HCT116 (cell line): ENCODE data around the gene SND1. TPM values are rescaled to one million over a fixed set of nuclear protein-coding genes. Genes with fewer than 3 reads are reported as not detected.

Experiments
- ATAC-seq: fragments of 200-7000 bp; cut with Tn5 transposase; 2 replicates; pipeline ENCODE4 v1.9.1; 2020; ENCODE audit warnings: mild to moderate bottlenecking, moderate library complexity
- BruUV-seq: library from RNA; stranded (reverse); fragments of 400-500 nt; replicated peaks from 2 replicates; lab custom pipeline; 2021; lab: Mats Ljungman, UMichigan
- CTCF ChIA-PET: fragments of 300-600 bp; sonication (Branson Sonifier 250); formaldehyde crosslinking; loops from one replicate; lab custom pipeline; 2021; ENCODE audit warnings: antibody characterized with exemption; lab: Charles Lee
- POLR2A ChIA-PET: fragments of 300-600, 350-600 bp; sonication (Branson Sonifier 250); formaldehyde crosslinking; loops from one replicate; lab custom pipeline; 2021; ENCODE audit warnings: antibody characterized with exemption; lab: Charles Lee
- RAD21 ChIA-PET, 2 experiments: fragments of 300-600 bp; sonication (Branson Sonifier 250); formaldehyde crosslinking; loops; one replicate each; lab custom pipeline; 2023; ENCODE audit warnings: low total read pairs in 2 of 2; ENCODE audit not compliant: uncharacterized antibody in 2 of 2, unreplicated experiment in 2 of 2, low non-redundant PET in 1 of 2; lab: Charles Lee
- DNase-seq: peaks from one replicate; pipeline ENCODE4 v3.0.0-alpha.2; 2010; ENCODE audit warnings: low read depth, low spot score
- H2AFZ ChIP-seq: fragments of 200-600 bp; shearing (Covaris generic), sonication (generic); 2 replicates; pipeline ENCODE4 v1.6.1; 2017; ENCODE audit warnings: low read depth, mixed run types, mixed read lengths, antibody characterized with exemption, low read length; ENCODE audit not compliant: poor library complexity, severe bottlenecking
- H3K27ac ChIP-seq: 2 replicates; pipeline ENCODE4 v1.5.1; 2012; ENCODE audit warnings: low read depth, low read length
- H3K27me3 ChIP-seq: fragments of 200-600 bp; sonication (generic); 2 replicates; pipeline ENCODE4 v1.6.1; 2016; ENCODE audit warnings: mixed run types, low read length, mixed read lengths; ENCODE audit not compliant: insufficient read depth
- H3K36me3 ChIP-seq, 2 experiments: fragments of 200-500 bp in 1 of 2; fragments of 200-600 bp in 1 of 2; sonication (Bioruptor generic) in 1 of 2; sonication (generic) in 1 of 2; 2 replicates each; pipeline versions ENCODE4 v1.5.1 to v1.6.1; 2014 to 2016; ENCODE audit warnings: low read length in 2 of 2, inconsistent platforms in 1 of 2, mixed read lengths in 1 of 2, mixed run types in 1 of 2; ENCODE audit not compliant: insufficient read depth in 2 of 2, control insufficient read depth in 1 of 2
- H3K4me1 ChIP-seq, 2 experiments: fragments of 200-600 bp in 1 of 2; sonication (generic) in 1 of 2; 2 replicates each; pipeline versions ENCODE4 v1.5.1 to v1.6.1; 2012 to 2017; ENCODE audit warnings: low read length in 2 of 2, inconsistent platforms in 1 of 2, mild to moderate bottlenecking in 1 of 2, mixed read lengths in 1 of 2, mixed run types in 1 of 2, moderate library complexity in 1 of 2; ENCODE audit not compliant: insufficient read depth in 2 of 2, control insufficient read depth in 1 of 2
- H3K4me2 ChIP-seq: fragments of 200-600 bp; sonication (generic); 2 replicates; pipeline ENCODE4 v1.6.1; 2017; ENCODE audit warnings: mixed run types, low read length, mixed read lengths
- H3K4me3 ChIP-seq, 2 experiments: fragments of 200-600 bp in 1 of 2; sonication (generic) in 1 of 2; replicated peaks in 1 of 2; 2 replicates each; pipeline ENCODE4 v1.5.1; 2011 to 2016; ENCODE audit warnings: low read length in 2 of 2, control low read depth in 1 of 2, low read depth in 1 of 2, mild to moderate bottlenecking in 1 of 2, mixed read lengths in 1 of 2, mixed run types in 1 of 2
- H3K79me2 ChIP-seq: fragments of 200-600 bp; sonication (generic); 2 replicates; pipeline ENCODE4 v1.6.1; 2017; ENCODE audit warnings: mild to moderate bottlenecking, mixed run types, low read length, moderate library complexity, mixed read lengths; ENCODE audit not compliant: insufficient read depth
- H3K9ac ChIP-seq: fragments of 200-600 bp; sonication (generic); 2 replicates; pipeline ENCODE4 v1.6.1; 2016; ENCODE audit warnings: low read length, mixed read lengths
- H3K9me2 ChIP-seq: fragments of 200-600 bp; sonication (generic), shearing (Covaris generic); 2 replicates; pipeline ENCODE4 v1.6.1; 2017; ENCODE audit warnings: mixed run types, mild to moderate bottlenecking, moderate library complexity; ENCODE audit not compliant: insufficient read depth
- H3K9me3 ChIP-seq, 2 experiments: fragments of 200-500 bp in 1 of 2; fragments of 200-600 bp in 1 of 2; sonication (Bioruptor generic) in 1 of 2; sonication (generic) in 1 of 2; 2 replicates each; pipeline ENCODE4 v1.6.1; 2014 to 2017; ENCODE audit warnings: low read length in 2 of 2, mixed read lengths in 2 of 2, inconsistent platforms in 1 of 2, low read depth in 1 of 2, mild to moderate bottlenecking in 1 of 2, mixed run types in 1 of 2, moderate library complexity in 1 of 2; ENCODE audit not compliant: control insufficient read depth in 1 of 2, insufficient read depth in 1 of 2
- H4K20me1 ChIP-seq: fragments of 200-600 bp; sonication (generic), shearing (Covaris generic); 2 replicates; pipeline ENCODE4 v1.6.1; 2017; ENCODE audit warnings: mixed run types, mild to moderate bottlenecking, moderate library complexity; ENCODE audit not compliant: insufficient read depth
- CBX3 ChIP-seq: IDR thresholded peaks from 2 replicates; pipeline ENCODE4 v1.6.1; 2012; ENCODE audit warnings: low read depth
- EGR1 ChIP-seq: IDR thresholded peaks from 2 replicates; pipeline ENCODE4 v1.6.1; 2012; ENCODE audit warnings: low read depth
- FOSL1 ChIP-seq: IDR thresholded peaks from 2 replicates; pipeline ENCODE4 v1.6.1; 2012; ENCODE audit warnings: low read depth
- POLR2AphosphoS5 ChIP-seq: IDR thresholded peaks from 2 replicates; pipeline ENCODE4 v1.6.1; 2011; ENCODE audit warnings: mild to moderate bottlenecking, low read depth, low read length, moderate library complexity
- RAD21 ChIP-seq: IDR thresholded peaks from 2 replicates; pipeline ENCODE4 v1.6.1; 2012; ENCODE audit warnings: low read depth, mild to moderate bottlenecking
- SIN3A ChIP-seq: IDR thresholded peaks from 2 replicates; pipeline ENCODE4 v1.6.1; 2012; ENCODE audit warnings: low read depth
- intact Hi-C: fragments of 100-400 bp; cut with micrococcal nuclease; formaldehyde crosslinking; loops from 2 replicates; pipeline ENCODE4 v1.10.0; 2022
- total RNA-seq: library from RNA; stranded (reverse); gene quantifications from one replicate; pipeline ENCODE4 v1.2.1, GENCODE V29; 2021; ENCODE audit not compliant: unreplicated experiment
- TF ChIP-seq, protein P1 (sequence below): IDR thresholded peaks from 2 replicates; pipeline ENCODE4 v1.6.1; 2012

Gene SND1
- total RNA-seq, 1 experiment from 2014 or later = 169 TPM

DNA sequence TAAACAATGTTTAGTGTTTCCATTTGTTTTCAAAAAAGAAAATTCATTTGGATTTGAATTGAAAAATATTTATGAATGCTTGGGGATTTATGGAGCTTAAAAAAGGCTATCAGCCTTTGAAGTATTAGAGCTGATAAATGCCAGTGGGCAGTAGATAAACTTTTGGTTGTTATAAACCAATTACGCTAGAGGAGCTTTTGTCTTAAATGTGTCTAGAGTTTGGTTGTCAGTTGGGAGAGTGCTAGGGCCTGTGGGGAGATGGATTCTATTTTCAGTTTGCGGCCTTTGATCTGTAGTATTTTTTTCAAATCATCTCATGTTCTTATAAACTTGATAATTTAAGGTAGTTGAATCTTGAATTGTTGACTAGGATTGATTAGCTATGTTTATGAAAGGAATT, 104.0 kb downstream of the SND1 start:
- CTCF ChIA-PET = interaction anchor here (1.2 kb wide), 1 partner anchor 36 kb away, joined by 4 read pairs; no protein-coding TSS in a partner anchor
- ATAC-seq (no peak), DNase-seq (no peak)
- H3K9ac ChIP-seq = no peak overlapping the region
- POLR2A ChIA-PET = no interaction called here
- H3K4me3 ChIP-seq = no peak overlapping the region
- H3K27me3 ChIP-seq = no peaks in the 10 kb centered on the region
- RAD21 ChIA-PET = no interaction called here
- H3K36me3 ChIP-seq = no peaks in the 10 kb centered on the region
- BruUV-seq = no TSS peak
- no peak overlapping the region for H3K27ac ChIP-seq
- peaks cover 14% of the 10 kb centered on the region; the same call in 1 of the 2 replicates for H4K20me1 ChIP-seq
- no peaks in the 10 kb centered on the region for H3K4me1 ChIP-seq
- H3K4me2 ChIP-seq = no peak overlapping the region
- no peaks in the 10 kb centered on the region for H3K9me3 ChIP-seq
- no peak overlapping the region for H2AFZ ChIP-seq
- H3K79me2 ChIP-seq = peaks cover 98% of the 10 kb centered on the region
- intact Hi-C loops = no loop called here
- H3K9me2 ChIP-seq = no peaks in the 10 kb centered on the region
- TF ChIP-seq RAD21 = no peak

DNA sequence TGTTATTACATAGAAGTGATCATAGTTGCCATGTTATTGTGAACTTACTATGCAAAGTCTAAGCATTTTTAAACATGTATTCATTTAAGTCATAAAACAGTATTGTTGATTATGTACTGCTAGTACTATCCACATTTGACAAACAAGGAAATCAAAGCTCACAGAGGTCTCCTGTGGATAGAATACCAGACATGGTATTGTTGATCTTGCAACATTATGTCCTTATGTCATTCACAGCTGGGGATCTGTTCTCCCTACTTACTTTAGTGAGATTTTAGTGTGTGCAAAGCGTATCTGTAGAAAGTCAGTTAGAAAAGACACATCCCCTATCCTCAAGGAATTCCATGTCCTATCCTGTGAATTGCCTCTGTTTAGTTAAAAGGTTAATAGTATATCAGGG, 106.1 kb downstream of the SND1 start:
- Histone ChIP-seq H3K36me3 (no peaks in the 10 kb centered on the region), H3K9me3 (no peaks in the 10 kb centered on the region)
- no peak for ATAC-seq

More for the DNA sequence above, 106.1 kb downstream of the SND1 start:
- peaks cover 98% of the 10 kb centered on the region for H3K79me2 ChIP-seq
- intact Hi-C loops = no loop called here
- no peak for DNase-seq
- no peak overlapping the region for H3K9ac ChIP-seq
- H3K27ac ChIP-seq = no peak overlapping the region
- no peak overlapping the region for H2AFZ ChIP-seq
- no peaks in the 10 kb centered on the region for H3K4me1 ChIP-seq
- BruUV-seq = no TSS peak
- peaks cover 20% of the 10 kb centered on the region; the same call in 1 of the 2 replicates for H4K20me1 ChIP-seq
- no peaks in the 10 kb centered on the region for H3K9me2 ChIP-seq
- no peak for TF ChIP-seq EGR1
- TF ChIP-seq POLR2AphosphoS5 = no peak
- TF ChIP-seq SIN3A = no peak
- TF ChIP-seq, protein P1, sequence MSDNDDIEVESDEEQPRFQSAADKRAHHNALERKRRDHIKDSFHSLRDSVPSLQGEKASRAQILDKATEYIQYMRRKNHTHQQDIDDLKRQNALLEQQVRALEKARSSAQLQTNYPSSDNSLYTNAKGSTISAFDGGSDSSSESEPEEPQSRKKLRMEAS = no peak
- TF ChIP-seq CBX3 = no peak
- TF ChIP-seq FOSL1 = no peak
- no peaks in the 10 kb centered on the region for H3K27me3 ChIP-seq
- ChIA-PET POLR2A (no interaction called here), CTCF (no interaction called here), RAD21 (no interaction called here)
- H3K4me3 ChIP-seq = no peak overlapping the region
- H3K4me2 ChIP-seq = no peak overlapping the region
